Parathyroid adenoma (tissue), 2 donors: ENCODE results near the gene REEP2.

Experiments used
- H2AFZ ChIP-seq: fragments of 300-600 bp; sonication (generic); one replicate; pipeline ENCODE4 v1.7.0; 2017; ENCODE audit warnings: antibody characterized with exemption, mild to moderate bottlenecking
- H3K27ac ChIP-seq: fragments of 300-600 bp; sonication (generic); one replicate; pipeline ENCODE4 v1.7.0; 2017
- H3K27me3 ChIP-seq: fragments of 300-600 bp; sonication (generic); one replicate; pipeline ENCODE4 v1.7.0; 2017; ENCODE audit warnings: low read length; ENCODE audit not compliant: control insufficient read depth, insufficient read depth
- H3K36me3 ChIP-seq: fragments of 300-600 bp; sonication (generic); one replicate; pipeline ENCODE4 v1.7.0; 2017; ENCODE audit warnings: low read length; ENCODE audit not compliant: control insufficient read depth, insufficient read depth
- H3K4me1 ChIP-seq: fragments of 300-600 bp; sonication (generic); one replicate; pipeline ENCODE4 v1.7.0; 2017; ENCODE audit warnings: control low read depth
- H3K4me2 ChIP-seq: fragments of 300-600 bp; sonication (generic); one replicate; pipeline ENCODE4 v1.7.0; 2017; ENCODE audit warnings: low read length
- H3K4me3 ChIP-seq: fragments of 300-600 bp; sonication (generic); one replicate; pipeline ENCODE4 v1.7.0; 2017; ENCODE audit warnings: low read depth, low read length
- H3K79me2 ChIP-seq: fragments of 300-600 bp; sonication (generic); one replicate; pipeline ENCODE4 v1.7.0; 2017; ENCODE audit warnings: control low read depth
- H3K9ac ChIP-seq: fragments of 300-600 bp; sonication (generic); one replicate; pipeline ENCODE4 v1.7.0; 2017; ENCODE audit warnings: mild to moderate bottlenecking
- H3K9me3 ChIP-seq: fragments of 300-600 bp; sonication (generic); one replicate; pipeline ENCODE4 v1.7.0; 2017; ENCODE audit warnings: low read length; ENCODE audit not compliant: control insufficient read depth
- TF ChIP-seq, protein P1 (sequence below): fragments of 300-600 bp; sonication (generic); IDR thresholded peaks from one replicate; pipeline ENCODE4 v1.7.0; 2017; ENCODE audit warnings: antibody characterized with exemption, mild to moderate bottlenecking
- donor health status: primary hyperparathyroidism.

Gene REEP2

DNA sequence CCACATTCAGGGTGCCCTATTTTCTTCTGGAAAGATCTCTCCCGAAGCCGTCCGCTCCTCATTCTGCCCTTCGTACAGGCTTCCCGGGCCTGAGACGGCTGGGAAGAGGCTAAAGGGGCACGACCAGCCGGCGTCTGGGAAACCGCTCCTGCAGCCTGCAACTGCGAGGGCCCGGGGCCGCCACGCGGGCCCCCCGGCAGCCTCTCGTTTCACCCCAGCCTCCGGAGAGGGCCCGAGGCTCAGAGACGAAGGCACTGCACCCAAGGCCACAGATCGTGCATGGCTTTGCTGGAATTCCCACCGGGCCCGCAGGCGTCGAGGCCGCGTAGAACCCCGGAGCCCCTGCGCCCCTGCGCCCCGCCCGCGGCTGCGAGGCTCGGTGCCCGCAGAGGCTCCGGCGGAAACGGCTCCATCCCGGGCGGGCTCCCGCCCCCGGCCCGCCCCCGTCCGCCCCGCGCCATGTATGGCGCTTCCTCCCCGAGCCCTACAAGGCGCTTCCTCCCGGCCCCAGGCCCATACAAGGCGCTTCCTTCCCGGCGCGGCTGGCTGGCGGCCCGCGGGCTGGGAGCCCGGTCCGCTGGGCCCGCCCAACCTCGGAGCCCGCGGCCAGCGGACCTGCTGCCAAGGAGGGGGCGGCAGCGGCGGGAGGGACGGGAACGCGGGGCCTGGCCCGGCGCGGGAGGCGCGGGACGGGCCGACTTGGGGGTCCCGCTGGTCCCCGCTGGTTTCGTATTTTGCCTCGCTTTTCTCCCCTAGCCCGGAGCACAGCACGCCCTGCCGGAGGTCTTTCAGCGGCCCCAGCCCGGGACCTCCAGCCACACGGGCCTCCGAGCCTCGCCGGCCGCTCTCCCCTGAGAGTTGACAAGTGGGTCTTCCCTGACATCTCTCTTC is 53.1 kb downstream of the REEP2 start:
- Histone ChIP-seq H3K79me2 (no peaks in the 10 kb centered on the region), H2AFZ (peak overlapping the region; percentile 94), H3K4me1 (peaks cover 28% of the 10 kb centered on the region), H3K27ac (peak overlapping the region; percentile 64), H3K4me2 (peak overlapping the region; percentile 89), H3K9ac (peak overlapping the region; percentile 63), H3K4me3 (peak overlapping the region; percentile 59), H3K27me3 (no peaks in the 10 kb centered on the region), H3K9me3 (no peaks in the 10 kb centered on the region), H3K36me3 (no peaks in the 10 kb centered on the region)
- TF ChIP-seq, protein P1, sequence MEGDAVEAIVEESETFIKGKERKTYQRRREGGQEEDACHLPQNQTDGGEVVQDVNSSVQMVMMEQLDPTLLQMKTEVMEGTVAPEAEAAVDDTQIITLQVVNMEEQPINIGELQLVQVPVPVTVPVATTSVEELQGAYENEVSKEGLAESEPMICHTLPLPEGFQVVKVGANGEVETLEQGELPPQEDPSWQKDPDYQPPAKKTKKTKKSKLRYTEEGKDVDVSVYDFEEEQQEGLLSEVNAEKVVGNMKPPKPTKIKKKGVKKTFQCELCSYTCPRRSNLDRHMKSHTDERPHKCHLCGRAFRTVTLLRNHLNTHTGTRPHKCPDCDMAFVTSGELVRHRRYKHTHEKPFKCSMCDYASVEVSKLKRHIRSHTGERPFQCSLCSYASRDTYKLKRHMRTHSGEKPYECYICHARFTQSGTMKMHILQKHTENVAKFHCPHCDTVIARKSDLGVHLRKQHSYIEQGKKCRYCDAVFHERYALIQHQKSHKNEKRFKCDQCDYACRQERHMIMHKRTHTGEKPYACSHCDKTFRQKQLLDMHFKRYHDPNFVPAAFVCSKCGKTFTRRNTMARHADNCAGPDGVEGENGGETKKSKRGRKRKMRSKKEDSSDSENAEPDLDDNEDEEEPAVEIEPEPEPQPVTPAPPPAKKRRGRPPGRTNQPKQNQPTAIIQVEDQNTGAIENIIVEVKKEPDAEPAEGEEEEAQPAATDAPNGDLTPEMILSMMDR: peak; percentile 2

DNA sequence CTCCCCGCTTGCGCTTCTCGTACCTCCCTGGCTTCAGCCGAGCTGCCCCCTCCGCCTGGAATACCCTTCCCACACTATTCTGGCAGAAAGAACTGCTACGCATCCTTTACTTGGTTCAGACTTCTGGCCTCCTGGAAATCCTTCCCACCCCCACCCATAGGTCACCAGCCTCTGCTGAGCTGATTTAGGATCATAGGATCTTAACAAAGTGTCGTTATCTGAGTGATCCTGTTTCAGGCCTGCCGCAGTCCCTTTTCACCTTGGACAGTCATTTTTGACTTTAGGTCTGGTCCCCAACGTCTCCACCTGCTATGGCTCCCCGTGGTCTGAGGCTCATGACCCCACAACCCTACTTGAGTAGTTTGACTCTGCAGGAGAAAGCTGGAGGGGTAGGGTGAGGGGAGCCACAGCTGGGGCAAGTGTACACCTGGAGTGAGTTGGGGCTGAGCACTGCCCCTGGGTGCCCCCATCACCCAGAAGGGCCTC is 53.7 kb downstream of the REEP2 start:
- H3K9me3 ChIP-seq: no peaks in the 10 kb centered on the region
- peak overlapping the region; percentile 87 for H2AFZ ChIP-seq
- peak overlapping the region; percentile 89 for H3K4me2 ChIP-seq
- H3K27ac ChIP-seq: peak overlapping the region; percentile 64
- no peaks in the 10 kb centered on the region for H3K36me3 ChIP-seq
- H3K27me3 ChIP-seq: no peaks in the 10 kb centered on the region
- TF ChIP-seq, protein P1: no peak
- peak overlapping the region; percentile 59 for H3K4me3 ChIP-seq
- peaks cover 28% of the 10 kb centered on the region for H3K4me1 ChIP-seq
- peak overlapping the region; percentile 63 for H3K9ac ChIP-seq
- no peaks in the 10 kb centered on the region for H3K79me2 ChIP-seq

DNA sequence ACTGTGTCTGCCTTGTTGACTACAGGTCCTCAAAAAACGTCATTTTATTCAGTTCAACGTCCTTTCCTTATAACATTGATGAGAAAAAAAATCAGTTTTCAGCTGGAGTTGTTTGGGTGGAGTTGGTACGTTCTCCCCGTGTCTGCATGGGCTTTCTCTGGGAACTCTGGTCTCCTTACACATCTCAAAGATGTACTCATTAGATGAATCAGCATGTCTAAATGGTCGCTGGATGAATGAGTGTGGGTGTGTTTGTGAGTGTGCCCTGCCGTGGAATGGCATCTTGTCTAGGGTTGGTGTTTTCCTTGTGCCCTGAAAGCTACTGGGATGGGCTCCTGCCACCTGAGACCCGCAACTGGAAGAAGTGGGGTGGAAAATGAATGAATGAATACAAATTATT is 56.5 kb downstream of the REEP2 start:
- no peak overlapping the region for H2AFZ ChIP-seq
- no peaks in the 10 kb centered on the region for H3K27me3 ChIP-seq
- no peak overlapping the region for H3K4me3 ChIP-seq
- no peak overlapping the region for H3K9ac ChIP-seq
- peaks cover 23% of the 10 kb centered on the region for H3K4me1 ChIP-seq
- H3K36me3 ChIP-seq: no peaks in the 10 kb centered on the region
- no peak overlapping the region for H3K27ac ChIP-seq
- no peaks in the 10 kb centered on the region for H3K9me3 ChIP-seq
- H3K79me2 ChIP-seq: no peaks in the 10 kb centered on the region
- no peak overlapping the region for H3K4me2 ChIP-seq
- TF ChIP-seq, protein P1: no peak
